Fibroblast of lung (primary cell): Measurements from ENCODE around the gene ST6GALNAC2. TPM values are rescaled to one million over a fixed set of nuclear protein-coding genes. Genes with fewer than 3 reads are reported as not detected.

ENCODE experiments used
- DNase-seq, 2 donors: peaks; one replicate each; pipeline versions ENCODE4 v3.0.0 to v3.0.0-alpha.2; 2010; ENCODE audit warnings: low read depth in 2 of 2
- H2AFZ ChIP-seq: 2 replicates; pipeline ENCODE4 v1.5.1; 2012; ENCODE audit warnings: low read length, control low read depth, inconsistent platforms
- H3K27ac ChIP-seq: 2 replicates; pipeline ENCODE4 v1.5.1; 2011; ENCODE audit warnings: low read length, control low read depth; ENCODE audit not compliant: insufficient read depth
- H3K27me3 ChIP-seq: 2 replicates; pipeline ENCODE4 v1.5.1; 2011; ENCODE audit warnings: mild to moderate bottlenecking, low read length; ENCODE audit not compliant: control insufficient read depth, insufficient read depth
- H3K36me3 ChIP-seq: 2 replicates; pipeline ENCODE4 v1.5.1; 2011; ENCODE audit warnings: low read length; ENCODE audit not compliant: control insufficient read depth, insufficient read depth
- H3K4me1 ChIP-seq: 2 replicates; pipeline ENCODE4 v1.5.1; 2011; ENCODE audit warnings: low read length; ENCODE audit not compliant: control insufficient read depth, insufficient read depth; ENCODE audit errors: extremely low read depth
- H3K4me2 ChIP-seq: 2 replicates; pipeline ENCODE4 v1.5.1; 2011; ENCODE audit warnings: low read length, control low read depth; ENCODE audit not compliant: insufficient read depth; ENCODE audit errors: extremely low read depth
- H3K4me3 ChIP-seq, 4 experiments: fragments of 200-600 bp in 1 of 4; sonication (generic) in 1 of 4; replicated peaks in 1 of 4; 2 replicates each; pipeline ENCODE4 v1.5.1; 2011 to 2016; ENCODE audit warnings: low read length in 4 of 4, low read depth in 3 of 4, mild to moderate bottlenecking in 3 of 4, control low read depth in 2 of 4, inconsistent platforms in 1 of 4, mixed read lengths in 1 of 4; ENCODE audit not compliant: insufficient read depth in 1 of 4; ENCODE audit errors: control extremely low read depth in 1 of 4
- H3K79me2 ChIP-seq: 2 replicates; pipeline ENCODE4 v1.5.1; 2012; ENCODE audit warnings: mild to moderate bottlenecking, low read length, inconsistent platforms; ENCODE audit not compliant: control insufficient read depth, insufficient read depth
- H3K9ac ChIP-seq: 2 replicates; pipeline ENCODE4 v1.5.1; 2011; ENCODE audit warnings: mild to moderate bottlenecking, low read length, control low read depth; ENCODE audit not compliant: insufficient read depth
- H3K9me3 ChIP-seq: 2 replicates; pipeline ENCODE4 v1.5.1; 2012; ENCODE audit warnings: low read depth, low read length; ENCODE audit not compliant: control insufficient read depth, insufficient read depth
- H4K20me1 ChIP-seq: 2 replicates; pipeline ENCODE4 v1.5.1; 2011; ENCODE audit warnings: low read length; ENCODE audit not compliant: control insufficient read depth, insufficient read depth; ENCODE audit errors: extremely low read depth
- CTCF ChIP-seq, 2 donors: IDR thresholded peaks in 1 of 2; conservative IDR thresholded peaks in 1 of 2; 1 replicate in 1 of 2; 2 replicates in 1 of 2; pipeline ENCODE4 v1.5.1; 2011 to 2012; ENCODE audit warnings: low read length in 2 of 2, control low read depth in 1 of 2, inconsistent platforms in 1 of 2, low read depth in 1 of 2, mild to moderate bottlenecking in 1 of 2
- EZH2 ChIP-seq: IDR thresholded peaks from 2 replicates; pipeline ENCODE4 v1.5.1; 2012; ENCODE audit warnings: low read length, control low read depth, mild to moderate bottlenecking; ENCODE audit errors: missing control alignments
- polyA minus RNA-seq: library from RNA; depleted of rRNA, polyadenylated mRNA; stranded (reverse); fragments of >200 nt; gene quantifications from 2 replicates; pipeline ENCODE4 v1.2.3, GENCODE V29; 2011; ENCODE audit warnings: low replicate concordance
- polyA plus RNA-seq, 2 donors: library from polyadenylated mRNA; depleted of rRNA in 1 of 2; stranded (reverse) in 1 of 2; unstranded in 1 of 2; fragments of >200 nt; gene quantifications; 2 replicates each; pipeline ENCODE4 v1.2.1, GENCODE V29; 2011 to 2012; ENCODE audit warnings: missing spikeins in 1 of 2
- total RNA-seq: library from RNA; depleted of rRNA; stranded (reverse); fragments of >200 nt; gene quantifications from 2 replicates; pipeline ENCODE4 v1.2.1, GENCODE V29; 2014

The ST6GALNAC2 gene
- total RNA-seq (0.83 and 1.0 TPM in 2 replicates), polyA plus RNA-seq (0.42 and 1.3 TPM in 2 replicates), polyA minus RNA-seq (3.4 TPM in 1 of 2 replicates, not detected in the other)
- polyA plus RNA-seq (2012) = 0.40 and 1.5 TPM in 2 replicates

- Histone ChIP-seq H3K4me2 (peak within 1 kb of the TSS; percentile 87), H3K4me1 (peaks cover 2% of the 10 kb centered on the region), H3K4me3 (peak within 1 kb of the TSS; percentile 50 to 55 (median 52)), H3K9me3 (no peaks in the 10 kb centered on the region), H3K27ac (no peak within 1 kb of the TSS), H3K79me2 (no peaks in the 10 kb centered on the region), H4K20me1 (no peaks in the 10 kb centered on the region), H3K27me3 (peaks cover 20% of the 10 kb centered on the region), H2AFZ (peak within 1 kb of the TSS; percentile 59), H3K9ac (peak within 1 kb of the TSS; percentile 30), H3K36me3 (no peaks in the 10 kb centered on the region)
- DNase-seq = peak; percentile 40 to 41
- TF ChIP-seq EZH2 = peak; percentile 15
- peak in 1 of 2 donors; percentile 26 for TF ChIP-seq CTCF (conservative IDR thresholded peaks at IDR 0.05 in 1 of 2, IDR thresholded peaks at IDR 0.05 in 1 of 2; ENCODE audit: low read depth in 1 of 2, low read length in 2 of 2)
Observed at GRCh38 chr17:76585649-76586593, at the start of gene ST6GALNAC2. ST6GALNAC2 (minus strand) TSS chr17:76585860; CDS start chr17:76585808, 52 bp downstream.

GRCh38 chr17:76635039-76635438 is 49.4 kb upstream of the ST6GALNAC2 start:
- Histone ChIP-seq H4K20me1 (no peaks in the 10 kb centered on the region), H3K9me3 (no peaks in the 10 kb centered on the region), H3K27ac (no peak overlapping the region), H3K27me3 (peaks cover under 1% of the 10 kb centered on the region), H2AFZ (no peak overlapping the region), H3K4me3 (no peak overlapping the region), H3K4me1 (no peaks in the 10 kb centered on the region), H3K9ac (no peak overlapping the region), H3K4me2 (no peak overlapping the region), H3K36me3 (no peaks in the 10 kb centered on the region), H3K79me2 (no peaks in the 10 kb centered on the region)
- peak in 1 of 2 donors; percentile 48 for DNase-seq
- TF ChIP-seq EZH2 (no peak), CTCF (conservative IDR thresholded peaks at IDR 0.05 in 1 of 2, IDR thresholded peaks at IDR 0.05 in 1 of 2; ENCODE audit: low read depth in 1 of 2, low read length in 2 of 2) (no peak)

GRCh38 chr17:76633628-76634328 is 48.1 kb upstream of the ST6GALNAC2 start:
- Histone ChIP-seq H3K4me1 (no peaks in the 10 kb centered on the region), H3K9me3 (no peaks in the 10 kb centered on the region), H3K4me2 (no peak overlapping the region), H3K36me3 (no peaks in the 10 kb centered on the region), H3K27ac (no peak overlapping the region), H3K9ac (no peak overlapping the region), H3K79me2 (no peaks in the 10 kb centered on the region), H3K4me3 (no peak overlapping the region), H2AFZ (no peak overlapping the region), H3K27me3 (no peaks in the 10 kb centered on the region), H4K20me1 (no peaks in the 10 kb centered on the region)
- TF ChIP-seq CTCF (conservative IDR thresholded peaks at IDR 0.05 in 1 of 2, IDR thresholded peaks at IDR 0.05 in 1 of 2; ENCODE audit: low read depth in 1 of 2, low read length in 2 of 2) = no peak
- TF ChIP-seq EZH2 = no peak
- no peak for DNase-seq
